Fibroblast of villous mesenchyme (primary cell): ENCODE results near the gene KRTAP1-5. TPM values are rescaled to one million over a fixed set of nuclear protein-coding genes. Genes with fewer than 3 reads are reported as not detected.

ENCODE experiments used
- DNase-seq: peaks from one replicate; pipeline ENCODE4 v3.0.0-alpha.2; 2010; ENCODE audit warnings: low read depth
- H3K4me3 ChIP-seq: 2 replicates; pipeline ENCODE4 v1.5.1; 2011; ENCODE audit warnings: low read depth, mild to moderate bottlenecking, low read length
- total RNA-seq: library from RNA; depleted of rRNA; stranded (reverse); fragments of >200 nt; gene quantifications from 2 replicates; pipeline ENCODE4 v1.2.3, GENCODE V29; 2012
- TF ChIP-seq, protein P1 (sequence below): IDR thresholded peaks from 2 replicates; pipeline ENCODE4 v1.5.1; 2012; ENCODE audit warnings: low read depth, mild to moderate bottlenecking, low read length; ENCODE audit not compliant: insufficient read depth

KRTAP1-5 gene
- total RNA-seq = 11.0 and 16.4 TPM in 2 replicates

- TF ChIP-seq, protein P1, sequence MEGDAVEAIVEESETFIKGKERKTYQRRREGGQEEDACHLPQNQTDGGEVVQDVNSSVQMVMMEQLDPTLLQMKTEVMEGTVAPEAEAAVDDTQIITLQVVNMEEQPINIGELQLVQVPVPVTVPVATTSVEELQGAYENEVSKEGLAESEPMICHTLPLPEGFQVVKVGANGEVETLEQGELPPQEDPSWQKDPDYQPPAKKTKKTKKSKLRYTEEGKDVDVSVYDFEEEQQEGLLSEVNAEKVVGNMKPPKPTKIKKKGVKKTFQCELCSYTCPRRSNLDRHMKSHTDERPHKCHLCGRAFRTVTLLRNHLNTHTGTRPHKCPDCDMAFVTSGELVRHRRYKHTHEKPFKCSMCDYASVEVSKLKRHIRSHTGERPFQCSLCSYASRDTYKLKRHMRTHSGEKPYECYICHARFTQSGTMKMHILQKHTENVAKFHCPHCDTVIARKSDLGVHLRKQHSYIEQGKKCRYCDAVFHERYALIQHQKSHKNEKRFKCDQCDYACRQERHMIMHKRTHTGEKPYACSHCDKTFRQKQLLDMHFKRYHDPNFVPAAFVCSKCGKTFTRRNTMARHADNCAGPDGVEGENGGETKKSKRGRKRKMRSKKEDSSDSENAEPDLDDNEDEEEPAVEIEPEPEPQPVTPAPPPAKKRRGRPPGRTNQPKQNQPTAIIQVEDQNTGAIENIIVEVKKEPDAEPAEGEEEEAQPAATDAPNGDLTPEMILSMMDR = no peak
- no peak within 1 kb of the TSS for H3K4me3 ChIP-seq
These were observed at the start of gene KRTAP1-5 for GRCh38 chr17:41026715-41027471. Gene KRTAP1-5 (minus strand): TSS chr17:41027208. CDS start chr17:41027155, 53 bp downstream.

DNA sequence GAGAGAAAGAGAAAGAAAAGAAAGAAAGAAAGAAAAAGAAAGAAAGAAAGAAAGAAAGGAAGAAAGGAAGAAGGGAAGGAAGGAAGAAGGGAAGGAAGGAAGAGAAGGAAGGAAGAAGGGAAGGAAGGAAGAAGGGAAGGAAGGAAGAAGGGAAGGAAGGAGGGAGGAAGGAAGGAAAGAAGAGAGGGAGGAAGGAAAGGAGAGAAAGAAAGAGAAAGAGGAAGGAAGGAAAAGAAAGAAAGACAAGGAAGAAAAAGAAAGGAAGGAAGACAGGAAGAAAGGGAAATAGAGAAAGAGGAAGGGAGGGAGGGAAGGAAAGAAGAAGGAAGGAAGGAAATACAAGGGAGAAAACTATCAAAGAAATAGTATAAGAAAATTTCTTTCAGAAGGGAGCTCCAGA, 49.8 kb upstream of the KRTAP1-5 start:
- TF ChIP-seq, protein P1 = no peak
- no peak for DNase-seq
- H3K4me3 ChIP-seq = no peak overlapping the region

More at GRCh38 chr17:41026715-41027471, at the start of gene KRTAP1-5:
- peak; percentile 92 for DNase-seq

DNA sequence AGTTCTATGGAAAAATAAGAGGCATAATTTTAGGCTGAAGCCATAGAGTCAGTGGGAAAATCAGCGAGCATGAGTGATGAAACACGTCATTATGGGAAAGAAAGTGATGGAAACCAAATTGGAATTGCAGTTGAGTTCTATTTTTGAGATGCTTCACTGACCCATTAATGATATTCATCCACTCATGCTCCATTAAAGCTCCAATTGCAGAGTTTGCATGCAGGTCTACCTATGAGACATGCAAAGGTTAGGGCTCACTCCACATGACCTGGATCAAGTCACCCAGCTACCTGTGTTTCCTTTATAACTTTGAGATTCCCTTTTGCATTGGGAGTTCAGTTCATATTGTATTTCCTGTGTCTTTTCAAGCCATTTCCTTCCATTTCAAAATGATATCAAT, 46.7 kb upstream of the KRTAP1-5 start:
- no peak for DNase-seq
- H3K4me3 ChIP-seq = no peak overlapping the region
- TF ChIP-seq, protein P1 = no peak

DNA sequence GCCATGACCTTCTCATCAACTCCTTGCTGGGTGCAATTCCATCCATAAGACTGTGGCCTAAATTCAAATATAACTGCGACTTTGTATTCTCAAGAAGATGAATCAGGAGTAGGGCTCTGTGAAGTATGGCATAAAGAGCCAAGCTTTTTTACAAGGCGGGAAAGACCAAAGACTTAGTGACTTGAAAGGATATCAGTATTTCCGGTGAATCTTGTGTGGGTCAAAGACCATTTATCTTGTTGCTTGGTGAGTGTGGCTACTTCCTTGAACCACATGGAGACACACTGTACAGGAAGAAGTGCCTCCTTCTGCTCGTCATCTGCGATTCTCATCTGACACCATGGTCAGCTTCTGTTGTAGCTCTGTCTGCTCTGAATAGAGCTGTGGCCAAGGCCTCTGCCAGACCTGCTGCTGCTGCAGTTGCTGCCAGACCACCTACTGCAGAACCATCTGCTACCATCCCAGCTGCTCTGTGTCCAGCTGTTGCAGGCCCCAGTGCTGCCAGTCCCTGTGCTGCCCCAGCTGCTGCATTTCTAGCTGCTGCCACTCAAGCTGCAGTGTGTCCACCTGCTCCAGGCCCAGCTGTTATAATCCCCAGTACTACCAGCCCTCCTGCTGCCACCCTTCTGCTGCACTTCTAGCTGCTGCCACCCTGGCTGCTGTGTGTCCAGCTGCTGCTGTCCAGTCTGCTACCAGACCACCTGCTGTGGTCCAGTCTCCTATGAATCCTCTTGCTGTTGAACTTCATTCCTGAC, 44.8 kb upstream of the KRTAP1-5 start:
- TF ChIP-seq, protein P1 = no peak
- no peak overlapping the region for H3K4me3 ChIP-seq
- DNase-seq = no peak

DNA sequence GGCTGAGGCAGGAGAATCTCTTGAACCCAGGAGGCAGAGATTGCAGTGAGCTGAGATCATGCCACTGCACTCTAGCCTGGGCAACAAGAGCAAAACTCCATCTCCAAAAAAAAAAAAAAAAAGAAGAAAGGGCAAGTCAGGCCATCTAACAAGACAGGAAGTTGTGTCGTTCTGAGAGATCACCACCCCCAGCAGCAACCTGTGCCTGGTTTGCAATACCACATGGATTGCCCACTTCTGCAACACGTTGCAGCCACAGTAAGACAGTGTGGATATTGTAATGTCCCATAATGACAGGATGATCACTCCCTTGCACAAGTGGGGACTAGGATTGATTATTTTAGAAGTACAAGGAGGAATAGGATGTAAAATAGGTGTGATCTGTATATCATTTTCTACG, 42.0 kb upstream of the KRTAP1-5 start:
- TF ChIP-seq, protein P1 = no peak
- no peak overlapping the region for H3K4me3 ChIP-seq
- no peak for DNase-seq

- no peak overlapping the region for H3K4me3 ChIP-seq
- DNase-seq = peak; percentile 57
These were observed 40.3 kb upstream of the KRTAP1-5 start for GRCh38 chr17:41067281-41067680.

More at GRCh38 chr17:41067281-41067680, 40.3 kb upstream of the KRTAP1-5 start:
- TF ChIP-seq, protein P1 = no peak
